Measurements from ENCODE around the gene HSPA4L. TPM values are rescaled to one million over a fixed set of nuclear protein-coding genes. Genes with fewer than 3 reads are reported as not detected.

HSPA4L gene
- total RNA-seq (2014; rRNA removed; shearing (Covaris generic)): 4.2 and 6.6 TPM in 2 replicates
- 3.0 and 3.5 TPM in 2 replicates for polyA plus RNA-seq (2016; fragmentation: Nextera tagmentation; extraction: Ambion mirVana)
- long read RNA-seq, partial matches to known transcripts: 1 of 2 reads
- long read RNA-seq, other reads (novel, unspliced or antisense): 1 of 2 reads

DNA sequence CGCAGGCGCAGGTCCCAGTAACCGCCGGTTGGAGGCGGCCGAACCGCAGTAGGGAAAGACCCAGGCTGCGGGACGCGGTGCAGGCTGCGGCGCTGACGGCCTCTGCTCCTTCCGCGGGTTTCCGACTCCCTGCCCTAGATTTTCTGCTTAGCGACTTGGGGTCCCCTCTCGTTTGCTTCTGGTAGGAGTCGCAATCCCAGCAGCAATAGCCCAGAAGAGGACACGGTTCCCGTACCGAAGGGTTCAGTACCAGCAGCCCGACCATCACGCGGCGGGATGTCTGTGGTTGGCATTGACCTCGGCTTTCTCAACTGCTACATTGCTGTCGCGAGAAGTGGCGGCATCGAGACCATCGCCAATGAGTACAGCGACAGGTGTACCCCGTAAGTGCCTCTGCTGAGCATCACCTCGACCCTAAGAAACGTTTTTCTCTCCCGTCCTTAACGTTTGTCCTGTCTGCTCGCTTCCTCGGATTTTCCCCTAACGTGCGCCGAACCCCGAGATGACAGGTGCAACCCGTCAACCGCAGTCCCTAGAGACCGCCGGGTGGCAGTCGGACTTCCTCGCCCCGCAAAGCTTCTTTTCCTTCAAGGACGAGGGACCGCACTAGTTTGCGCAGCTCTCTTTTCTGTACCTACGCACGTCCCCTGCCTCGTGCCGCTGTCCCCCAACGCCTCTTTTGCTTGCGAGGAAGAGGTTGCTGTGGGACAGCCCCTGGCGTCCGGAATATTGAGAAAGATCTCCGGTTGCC lies at the start of gene HSPA4L:
HSPA4L (plus strand) TSS at position 48 of the 751 bp plus-strand sequence; CDS start at position 277, 229 bp downstream.
- H3F3A ChIP-seq (replicated peaks; ENCODE audit: low read depth): 0 out of 2 replicates have a peak, but pooled peaks cover 7% of the 10 kb centered on the region
- peak within 1 kb of the TSS; percentile 69 for H3K4me3 ChIP-seq
- H3K36me3 ChIP-seq (ENCODE audit: insufficient read depth): no peaks in the 10 kb centered on the region
- Mint-ChIP-seq H3K4me3 (peak within 1 kb of the TSS; percentile 87), H3K27me3 (ENCODE audit: insufficient read depth, low read depth, poor library complexity) (peaks cover 30% of the 10 kb centered on the region), H3K27ac (no peak within 1 kb of the TSS), H3K9me3 (peaks cover 7% of the 10 kb centered on the region), H3K36me3 (ENCODE audit: low read depth) (peaks cover 4% of the 10 kb centered on the region; the same call in 1 of the 3 replicates), H3K4me1 (peaks cover 24% of the 10 kb centered on the region)
- H3K4me1 ChIP-seq (ENCODE audit: insufficient read depth): peaks cover 13% of the 10 kb centered on the region; the same call in 1 of the 2 replicates
- no peak within 1 kb of the TSS for H3K27ac ChIP-seq (ENCODE audit: low read depth)
- H3K4me2 ChIP-seq: peak within 1 kb of the TSS; percentile 92
- H3K9me2 ChIP-seq (ENCODE audit: insufficient read depth): no peaks in the 10 kb centered on the region
- H3K79me2 ChIP-seq (replicated peaks; ENCODE audit: insufficient read depth): no peaks in the 10 kb centered on the region
- DNase-seq (ENCODE audit: low spot score) (peak; percentile 70), ATAC-seq (peak; percentile 93)
- H4K20me1 ChIP-seq (replicated peaks; ENCODE audit: insufficient read depth): no peaks in the 10 kb centered on the region
- H2AFZ ChIP-seq: peak within 1 kb of the TSS; percentile 96
- TF ChIP-seq, protein P1, sequence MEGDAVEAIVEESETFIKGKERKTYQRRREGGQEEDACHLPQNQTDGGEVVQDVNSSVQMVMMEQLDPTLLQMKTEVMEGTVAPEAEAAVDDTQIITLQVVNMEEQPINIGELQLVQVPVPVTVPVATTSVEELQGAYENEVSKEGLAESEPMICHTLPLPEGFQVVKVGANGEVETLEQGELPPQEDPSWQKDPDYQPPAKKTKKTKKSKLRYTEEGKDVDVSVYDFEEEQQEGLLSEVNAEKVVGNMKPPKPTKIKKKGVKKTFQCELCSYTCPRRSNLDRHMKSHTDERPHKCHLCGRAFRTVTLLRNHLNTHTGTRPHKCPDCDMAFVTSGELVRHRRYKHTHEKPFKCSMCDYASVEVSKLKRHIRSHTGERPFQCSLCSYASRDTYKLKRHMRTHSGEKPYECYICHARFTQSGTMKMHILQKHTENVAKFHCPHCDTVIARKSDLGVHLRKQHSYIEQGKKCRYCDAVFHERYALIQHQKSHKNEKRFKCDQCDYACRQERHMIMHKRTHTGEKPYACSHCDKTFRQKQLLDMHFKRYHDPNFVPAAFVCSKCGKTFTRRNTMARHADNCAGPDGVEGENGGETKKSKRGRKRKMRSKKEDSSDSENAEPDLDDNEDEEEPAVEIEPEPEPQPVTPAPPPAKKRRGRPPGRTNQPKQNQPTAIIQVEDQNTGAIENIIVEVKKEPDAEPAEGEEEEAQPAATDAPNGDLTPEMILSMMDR (conservative IDR thresholded peaks at IDR 0.05; ENCODE audit: low read depth in 2 of 2): peak; percentile 13 to 56; a peak in 2 of 4 replicates
- no peak for TF ChIP-seq NANOG (IDR thresholded peaks at IDR 0.05; ENCODE audit: borderline replicate concordance)
- H3K27me3 ChIP-seq (ENCODE audit: insufficient read depth): peaks cover 55% of the 10 kb centered on the region

DNA sequence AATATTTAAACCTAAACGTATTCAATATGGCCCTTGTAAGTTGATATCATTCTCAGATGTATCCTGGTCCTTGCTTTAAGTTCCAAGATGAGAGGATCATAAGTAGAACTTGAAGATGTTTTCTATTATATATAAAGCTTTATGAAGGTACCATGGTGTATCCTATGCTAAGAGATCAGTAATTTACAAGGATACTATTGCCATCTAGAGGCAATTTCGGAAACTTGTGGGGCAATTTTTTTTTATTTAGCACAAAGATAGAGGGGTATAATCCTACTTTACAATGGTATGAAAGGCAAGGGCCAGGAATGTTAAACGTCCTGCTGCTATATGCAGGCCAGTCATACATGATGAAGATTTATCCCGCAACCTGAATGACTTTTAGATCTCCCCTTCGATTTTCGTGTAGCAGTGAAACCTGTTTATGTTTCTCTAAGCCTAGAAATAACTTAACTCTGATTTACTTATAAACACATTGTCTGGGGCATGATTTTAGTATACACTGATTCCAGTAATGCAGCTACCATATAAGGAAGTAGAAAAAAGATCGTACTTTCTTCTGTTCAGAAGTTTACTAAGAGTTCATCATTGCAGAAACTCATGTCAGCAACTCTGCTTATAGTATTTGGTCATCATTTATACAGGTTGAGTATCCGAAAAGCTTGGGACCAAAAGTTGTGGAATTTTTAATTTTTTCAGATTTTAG lies 49.3 kb upstream of the HSPA4L start:
- TF ChIP-seq, protein P1 (conservative IDR thresholded peaks at IDR 0.05; ENCODE audit: low read depth in 2 of 2): peak; percentile 58 to 81
- no peak for TF ChIP-seq ZNF331 (CRISPR knock-in tag; IDR thresholded peaks at IDR 0.05; ENCODE audit: low read depth)
- H4K20me1 ChIP-seq (replicated peaks; ENCODE audit: insufficient read depth): no peaks in the 10 kb centered on the region
- Mint-ChIP-seq H3K4me3 (no peak overlapping the region), H3K36me3 (ENCODE audit: low read depth) (no peaks in the 10 kb centered on the region; the same call in 2 of the 3 replicates), H3K4me1 (0 out of 3 replicates have a peak, but pooled peaks cover 3% of the 10 kb centered on the region), H3K27ac (no peak overlapping the region), H3K27me3 (ENCODE audit: insufficient read depth, low read depth, poor library complexity) (no peaks in the 10 kb centered on the region), H3K9me3 (no peaks in the 10 kb centered on the region)
- ATAC-seq (peak; percentile 85), DNase-seq (ENCODE audit: low spot score) (peak; percentile 68)
- no peak overlapping the region for H3K27ac ChIP-seq (ENCODE audit: low read depth)
- H2AFZ ChIP-seq: no peak overlapping the region
- H3K9me2 ChIP-seq (ENCODE audit: insufficient read depth): no peaks in the 10 kb centered on the region
- no peaks in the 10 kb centered on the region for H3K36me3 ChIP-seq (ENCODE audit: insufficient read depth)
- H3K4me3 ChIP-seq: no peak overlapping the region
- no peaks in the 10 kb centered on the region for H3F3A ChIP-seq (replicated peaks; ENCODE audit: low read depth)
- H3K4me1 ChIP-seq (ENCODE audit: insufficient read depth): no peaks in the 10 kb centered on the region
- no peaks in the 10 kb centered on the region for H3K27me3 ChIP-seq (ENCODE audit: insufficient read depth)
- no peak overlapping the region for H3K4me2 ChIP-seq
- no peaks in the 10 kb centered on the region for H3K79me2 ChIP-seq (replicated peaks; ENCODE audit: insufficient read depth)

All from GM23338 (cell line).